Upper lobe of right lung (tissue), 1 donor: ENCODE measurements around the gene ZNF747. TPM values are rescaled to one million over a fixed set of nuclear protein-coding genes. Genes with fewer than 3 reads are reported as not detected.
"Not testable (repeated sequence)": the region's sequence is repeated elsewhere in the genome, so short reads cannot be mapped to it uniquely, and the experiment has no call there.

Source experiments
- ATAC-seq: fragments of 200-7000 bp; cut with Tn5 transposase; one replicate; pipeline ENCODE4 v1.9.1; 2020; ENCODE audit warnings: mild to moderate bottlenecking, moderate library complexity
- DNase-seq: peaks from one replicate; pipeline ENCODE4 v3.0.0-alpha.2; 2020
- H3K27ac ChIP-seq: fragments of 200-600 bp; one replicate; pipeline ENCODE4 v1.8.0; 2022
- H3K27me3 ChIP-seq: fragments of 200-600 bp; one replicate; pipeline ENCODE4 v1.8.0; 2022; ENCODE audit warnings: mild to moderate bottlenecking
- H3K36me3 ChIP-seq: fragments of 200-600 bp; one replicate; pipeline ENCODE4 v1.8.0; 2022
- H3K4me1 ChIP-seq: fragments of 200-600 bp; one replicate; pipeline ENCODE4 v1.8.0; 2022
- H3K4me3 ChIP-seq: fragments of 200-600 bp; one replicate; pipeline ENCODE4 v1.8.0; 2022; ENCODE audit warnings: mild to moderate bottlenecking
- H3K9me3 ChIP-seq: fragments of 200-600 bp; one replicate; pipeline ENCODE4 v1.8.0; 2022
- intact Hi-C: fragments of 100-400 bp; cut with DNase I; formaldehyde crosslinking; loops from one replicate; pipeline ENCODE4 v1.11.0; 2022
- total RNA-seq: library from RNA; stranded (reverse); fragmentation: NEBNext Ultra II Directional; extraction: Animal tissue kit (Norgen Biotek cat#: 25700); gene quantifications from one replicate; pipeline ENCODE4 v1.2.1, GENCODE V29; 2021
- TF ChIP-seq, protein P1 (sequence below): fragments of 200-600 bp; IDR thresholded peaks from one replicate; pipeline ENCODE4 v1.8.0; 2022; ENCODE audit warnings: antibody characterized with exemption
- donor health status: DM: no; HTN: yes; CAD: no; lungs with severe emphysema.

Gene ZNF747
- total RNA-seq, 1 donor from 2014 or later, result 11.5 TPM

DNA sequence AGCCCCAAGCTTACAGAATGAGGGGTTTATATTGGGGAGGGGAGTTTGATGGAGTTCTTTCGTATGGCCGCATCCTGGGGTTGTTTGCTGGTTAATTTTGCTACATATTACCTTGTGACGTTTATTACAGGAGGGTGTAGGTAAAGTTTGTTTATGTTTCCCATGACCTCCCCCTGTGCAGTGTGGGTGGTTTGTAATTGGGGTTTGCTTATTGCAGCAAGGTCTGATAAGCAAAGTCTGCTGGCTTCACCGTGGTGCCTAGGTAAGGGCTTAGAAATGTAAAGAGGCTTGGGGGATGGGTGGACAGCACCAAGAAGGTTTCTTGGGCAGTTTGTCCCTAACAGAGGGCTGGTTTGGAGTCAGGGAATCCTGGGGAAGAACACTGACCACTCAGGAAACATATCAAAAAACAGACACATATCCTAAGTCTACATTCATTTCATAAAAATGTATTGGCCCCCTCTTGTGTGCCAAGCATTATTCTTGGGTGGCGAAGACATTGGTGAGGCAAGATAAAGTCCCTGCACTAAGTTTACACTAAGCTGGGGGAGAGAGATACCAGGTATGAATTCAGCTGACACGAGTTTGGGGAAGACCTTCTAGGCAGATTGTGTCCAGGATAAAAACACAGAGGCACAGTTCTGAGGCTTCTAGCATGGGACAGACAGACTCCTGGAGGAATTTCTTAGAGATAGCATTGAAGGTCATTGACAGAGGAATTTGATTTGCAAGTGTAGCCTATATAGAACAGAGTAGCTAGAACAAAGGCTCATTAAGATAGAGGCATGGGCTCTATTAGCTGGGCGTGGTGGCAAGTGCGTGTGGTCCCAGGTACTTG lies 14.0 kb upstream of the ZNF747 start:
- no peaks in the 10 kb centered on the region for H3K9me3 ChIP-seq
- intact Hi-C loops, result no loop called here
- DNase-seq, result no peak
- ATAC-seq, result no peak
- H3K27ac ChIP-seq, result no peak overlapping the region
- H3K4me3 ChIP-seq, result no peak overlapping the region
- H3K36me3 ChIP-seq, result no peaks in the 10 kb centered on the region
- no peaks in the 10 kb centered on the region for H3K27me3 ChIP-seq
- H3K4me1 ChIP-seq, result no peaks in the 10 kb centered on the region
- TF ChIP-seq, protein P1, sequence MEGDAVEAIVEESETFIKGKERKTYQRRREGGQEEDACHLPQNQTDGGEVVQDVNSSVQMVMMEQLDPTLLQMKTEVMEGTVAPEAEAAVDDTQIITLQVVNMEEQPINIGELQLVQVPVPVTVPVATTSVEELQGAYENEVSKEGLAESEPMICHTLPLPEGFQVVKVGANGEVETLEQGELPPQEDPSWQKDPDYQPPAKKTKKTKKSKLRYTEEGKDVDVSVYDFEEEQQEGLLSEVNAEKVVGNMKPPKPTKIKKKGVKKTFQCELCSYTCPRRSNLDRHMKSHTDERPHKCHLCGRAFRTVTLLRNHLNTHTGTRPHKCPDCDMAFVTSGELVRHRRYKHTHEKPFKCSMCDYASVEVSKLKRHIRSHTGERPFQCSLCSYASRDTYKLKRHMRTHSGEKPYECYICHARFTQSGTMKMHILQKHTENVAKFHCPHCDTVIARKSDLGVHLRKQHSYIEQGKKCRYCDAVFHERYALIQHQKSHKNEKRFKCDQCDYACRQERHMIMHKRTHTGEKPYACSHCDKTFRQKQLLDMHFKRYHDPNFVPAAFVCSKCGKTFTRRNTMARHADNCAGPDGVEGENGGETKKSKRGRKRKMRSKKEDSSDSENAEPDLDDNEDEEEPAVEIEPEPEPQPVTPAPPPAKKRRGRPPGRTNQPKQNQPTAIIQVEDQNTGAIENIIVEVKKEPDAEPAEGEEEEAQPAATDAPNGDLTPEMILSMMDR, result no peak

- peak; percentile 64 for ATAC-seq
- intact Hi-C loops, result no loop called here
- TF ChIP-seq, protein P1, result no peak
These were observed 11.5 kb upstream of the ZNF747 start for GRCh38 chr16:30546115-30546514.

DNA sequence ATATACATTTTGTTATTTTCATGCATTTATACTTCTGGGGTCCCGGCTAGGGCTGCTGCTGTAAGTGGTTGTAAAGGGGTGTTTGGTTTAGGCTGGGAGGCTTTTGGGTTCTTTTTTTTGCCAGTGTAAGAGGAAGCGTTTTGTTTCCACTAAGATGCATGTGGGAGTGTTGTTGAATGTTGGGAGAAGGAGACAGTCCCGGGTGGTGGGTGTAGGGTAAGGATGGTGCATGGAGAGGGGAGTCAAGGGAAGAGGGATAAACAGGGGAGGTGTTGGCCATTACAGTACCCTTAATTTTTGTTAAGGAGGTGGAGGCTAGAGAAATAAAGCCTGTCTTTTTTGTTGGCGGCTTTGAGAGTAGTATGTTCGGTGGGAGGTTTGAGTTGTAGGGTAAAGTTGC lies 8.4 kb upstream of the ZNF747 start:
- TF ChIP-seq, protein P1, result no peak
- ATAC-seq, result no peak
- Histone ChIP-seq H3K4me1 (no peaks in the 10 kb centered on the region), H3K27me3 (no peaks in the 10 kb centered on the region), H3K27ac (no peak overlapping the region), H3K4me3 (no peak overlapping the region), H3K36me3 (no peaks in the 10 kb centered on the region), H3K9me3 (no peaks in the 10 kb centered on the region)
- intact Hi-C loops, result no loop called here
- no peak for DNase-seq

More at GRCh38 chr16:30546115-30546514, 11.5 kb upstream of the ZNF747 start:
- Histone ChIP-seq H3K4me1 (no peaks in the 10 kb centered on the region), H3K27me3 (no peaks in the 10 kb centered on the region), H3K4me3 (no peak overlapping the region), H3K9me3 (no peaks in the 10 kb centered on the region), H3K27ac (no peak overlapping the region), H3K36me3 (no peaks in the 10 kb centered on the region)
- no peak for DNase-seq

GRCh38 chr16:30541502-30542329 lies 7.1 kb upstream of the ZNF747 start:
- no peaks in the 10 kb centered on the region for H3K9me3 ChIP-seq
- TF ChIP-seq, protein P1, result no peak
- H3K4me1 ChIP-seq, result no peaks in the 10 kb centered on the region
- no peak for ATAC-seq
- intact Hi-C loops, result no loop called here
- no peak overlapping the region for H3K27ac ChIP-seq
- no peaks in the 10 kb centered on the region for H3K36me3 ChIP-seq
- no peak for DNase-seq
- H3K4me3 ChIP-seq, result no peak overlapping the region
- H3K27me3 ChIP-seq, result no peaks in the 10 kb centered on the region

- H3K27me3 ChIP-seq, H3K9me3 ChIP-seq, H3K4me1 ChIP-seq, H3K4me3 ChIP-seq, DNase-seq, ATAC-seq, H3K27ac ChIP-seq, H3K36me3 ChIP-seq, intact Hi-C loops: not testable (repeated sequence)
These were observed 6.3 kb upstream of the ZNF747 start for GRCh38 chr16:30540916-30541464.

GRCh38 chr16:30539986-30540526 lies 5.4 kb upstream of the ZNF747 start:
- H3K4me1 ChIP-seq, H3K36me3 ChIP-seq, H3K4me3 ChIP-seq, intact Hi-C loops, H3K9me3 ChIP-seq, H3K27ac ChIP-seq, ATAC-seq, H3K27me3 ChIP-seq, DNase-seq: not testable (repeated sequence)
